ENCODE measurements around the gene FAIM2. TPM values are rescaled to one million over a fixed set of nuclear protein-coding genes. Genes with fewer than 3 reads are reported as not detected.
A peak's percentile ranks its signal among the peaks of the same experiment; 100 is the strongest.

FAIM2 gene
- total RNA-seq, 1 donor from 2014 or later, result 1.6 TPM

- DNase-seq (ENCODE audit: low read depth, low spot score), result no peak
- Mint-ChIP-seq H3K27ac (ENCODE audit: unreplicated experiment) (no peak overlapping the region), H3K27me3 (ENCODE audit: low read depth) (peaks cover 2% of the 10 kb centered on the region), H3K9me3 (no peaks in the 10 kb centered on the region), H3K4me3 (no peak overlapping the region), H3K36me3 (ENCODE audit: low read depth) (no peaks in the 10 kb centered on the region), H3K4me1 (peaks cover 28% of the 10 kb centered on the region)
- TF ChIP-seq CTCF (conservative IDR thresholded peaks at IDR 0.05), result no peak
Measured at GRCh38 chr12:49946086-49946485, 42.4 kb upstream of the FAIM2 start.

- TF ChIP-seq CTCF (conservative IDR thresholded peaks at IDR 0.05), result peak; percentile 90
- no peaks in the 10 kb centered on the region for H3K9me3 Mint-ChIP-seq
- H3K36me3 Mint-ChIP-seq (ENCODE audit: low read depth), result no peaks in the 10 kb centered on the region
- peak; percentile 92 for DNase-seq (ENCODE audit: low read depth, low spot score)
- H3K27ac Mint-ChIP-seq (ENCODE audit: unreplicated experiment), result no peak overlapping the region
- H3K4me1 Mint-ChIP-seq, result peaks cover 28% of the 10 kb centered on the region
- H3K4me3 Mint-ChIP-seq, result peak overlapping the region; percentile 77
- H3K27me3 Mint-ChIP-seq (ENCODE audit: low read depth), result peaks cover 2% of the 10 kb centered on the region
Measured at GRCh38 chr12:49945394-49946080, 41.8 kb upstream of the FAIM2 start.

- Mint-ChIP-seq H3K9me3 (no peaks in the 10 kb centered on the region), H3K4me1 (peaks cover 28% of the 10 kb centered on the region), H3K27ac (ENCODE audit: unreplicated experiment) (no peak overlapping the region), H3K4me3 (peak overlapping the region; percentile 6), H3K27me3 (ENCODE audit: low read depth) (peaks cover 2% of the 10 kb centered on the region), H3K36me3 (ENCODE audit: low read depth) (no peaks in the 10 kb centered on the region)
- TF ChIP-seq CTCF (conservative IDR thresholded peaks at IDR 0.05), result no peak
- DNase-seq (ENCODE audit: low read depth, low spot score), result no peak
Measured at GRCh38 chr12:49944718-49945117, 41.0 kb upstream of the FAIM2 start.

- H3K4me3 Mint-ChIP-seq, result no peak overlapping the region
- TF ChIP-seq CTCF (conservative IDR thresholded peaks at IDR 0.05), result no peak
- H3K36me3 Mint-ChIP-seq (ENCODE audit: low read depth), result no peaks in the 10 kb centered on the region
- no peaks in the 10 kb centered on the region for H3K9me3 Mint-ChIP-seq
- H3K27ac Mint-ChIP-seq (ENCODE audit: unreplicated experiment), result no peak overlapping the region
- no peak for DNase-seq (ENCODE audit: low read depth, low spot score)
- peaks cover 32% of the 10 kb centered on the region for H3K4me1 Mint-ChIP-seq
- H3K27me3 Mint-ChIP-seq (ENCODE audit: low read depth), result peaks cover 2% of the 10 kb centered on the region
Measured at GRCh38 chr12:49944046-49944445, 40.3 kb upstream of the FAIM2 start.

- Mint-ChIP-seq H3K4me3 (no peak overlapping the region), H3K4me1 (peaks cover 32% of the 10 kb centered on the region), H3K36me3 (ENCODE audit: low read depth) (no peaks in the 10 kb centered on the region), H3K27me3 (ENCODE audit: low read depth) (peaks cover 2% of the 10 kb centered on the region), H3K27ac (ENCODE audit: unreplicated experiment) (no peak overlapping the region), H3K9me3 (no peaks in the 10 kb centered on the region)
- DNase-seq (ENCODE audit: low read depth, low spot score), result no peak
- no peak for TF ChIP-seq CTCF (conservative IDR thresholded peaks at IDR 0.05)
Measured at GRCh38 chr12:49943625-49943960, 39.9 kb upstream of the FAIM2 start.

Measured in neural crest cell (in vitro differentiated cells).